Hematopoietic multipotent progenitor cell treated with erythropoietin and hydrocortisone succinate and interleukin-3 and kit ligand, for 8 days (in vitro differentiated cells): Measurements from ENCODE around the gene MCTP1.
A peak's percentile ranks its signal among the peaks of the same experiment; 100 is the strongest.

Experiments
- DNase-seq: peaks from one replicate; pipeline ENCODE4 v3.0.0-alpha.2; 2015

MCTP1 gene

GRCh38 chr5:94793816-94794198 is 491.1 kb downstream of the MCTP1 start:
- no peak for DNase-seq

- DNase-seq: peak; percentile 9
Measured at GRCh38 chr5:94793113-94793815, 491.6 kb downstream of the MCTP1 start.

GRCh38 chr5:94791829-94792228 is 493.1 kb downstream of the MCTP1 start:
- DNase-seq: no peak

DNA sequence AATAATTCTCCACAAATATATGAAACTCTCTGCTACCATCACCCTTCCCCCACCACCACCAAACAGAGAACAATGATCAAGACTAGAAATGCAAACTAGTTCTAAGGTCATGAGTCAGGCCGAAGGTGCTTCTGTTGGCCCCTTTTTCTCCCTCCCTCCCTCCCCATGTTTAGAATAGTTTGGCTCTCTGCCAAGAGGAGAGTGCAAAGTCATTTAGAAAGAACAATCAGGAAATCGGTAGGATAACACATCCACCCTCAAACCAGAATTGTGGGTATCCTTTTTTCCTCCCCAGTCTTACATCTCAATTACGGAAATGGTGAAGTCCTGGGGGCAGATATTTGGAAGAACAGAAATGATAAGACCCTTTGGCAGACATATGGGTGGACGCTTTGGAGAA is 496.4 kb downstream of the MCTP1 start:
- DNase-seq: no peak

- DNase-seq: no peak
Measured at GRCh38 chr5:94784536-94785505, 500.1 kb downstream of the MCTP1 start.

GRCh38 chr5:94782383-94782782 is 502.5 kb downstream of the MCTP1 start:
- no peak for DNase-seq

- no peak for DNase-seq
Measured at GRCh38 chr5:94779684-94780083, 505.2 kb downstream of the MCTP1 start.

- DNase-seq: no peak
Measured at GRCh38 chr5:94778732-94779131, 506.2 kb downstream of the MCTP1 start.

GRCh38 chr5:94778299-94778698 is 506.6 kb downstream of the MCTP1 start:
- DNase-seq: no peak

GRCh38 chr5:94777056-94777880 is 507.6 kb downstream of the MCTP1 start:
- DNase-seq: no peak

DNA sequence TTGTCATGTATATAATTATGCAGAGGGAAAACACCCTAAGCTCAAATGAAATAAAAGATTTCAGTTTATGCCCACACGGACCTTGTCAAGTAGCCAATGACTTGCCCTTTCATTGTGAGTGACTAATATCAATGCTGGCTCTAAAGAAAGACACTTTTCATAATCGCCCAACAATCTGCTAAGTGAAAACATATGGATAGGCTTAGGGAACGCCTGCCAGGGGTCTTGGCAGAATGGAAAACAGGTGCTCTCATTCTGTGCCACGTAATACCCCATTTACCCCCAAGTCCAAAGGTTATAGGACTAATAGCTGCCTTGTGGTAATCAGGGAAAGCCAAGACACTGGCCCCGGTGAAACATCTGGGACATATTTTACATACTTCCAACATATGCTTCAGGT is 508.7 kb downstream of the MCTP1 start:
- DNase-seq: no peak

- DNase-seq: no peak
Measured at GRCh38 chr5:94775088-94775487, 509.8 kb downstream of the MCTP1 start.

DNA sequence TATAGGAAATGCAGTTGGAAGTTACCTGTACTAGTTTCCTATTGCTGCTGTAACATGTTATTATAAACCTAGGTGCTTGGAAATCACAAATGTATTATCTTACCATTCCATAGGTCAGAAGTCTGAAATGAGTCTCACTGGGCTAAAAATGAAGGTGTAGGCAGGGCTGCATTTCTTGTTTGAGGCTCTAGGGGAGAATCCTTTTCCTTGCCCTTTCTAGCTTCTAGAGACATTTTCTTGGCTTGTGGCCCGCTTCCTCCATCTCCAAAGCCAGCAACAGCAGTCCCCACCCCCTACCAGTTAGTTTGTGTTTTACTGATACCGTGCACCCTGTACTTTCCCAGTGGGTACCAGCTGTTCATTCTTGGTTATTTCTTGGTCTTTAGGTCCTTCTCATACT is 513.2 kb downstream of the MCTP1 start:
- DNase-seq: peak; percentile 13

DNA sequence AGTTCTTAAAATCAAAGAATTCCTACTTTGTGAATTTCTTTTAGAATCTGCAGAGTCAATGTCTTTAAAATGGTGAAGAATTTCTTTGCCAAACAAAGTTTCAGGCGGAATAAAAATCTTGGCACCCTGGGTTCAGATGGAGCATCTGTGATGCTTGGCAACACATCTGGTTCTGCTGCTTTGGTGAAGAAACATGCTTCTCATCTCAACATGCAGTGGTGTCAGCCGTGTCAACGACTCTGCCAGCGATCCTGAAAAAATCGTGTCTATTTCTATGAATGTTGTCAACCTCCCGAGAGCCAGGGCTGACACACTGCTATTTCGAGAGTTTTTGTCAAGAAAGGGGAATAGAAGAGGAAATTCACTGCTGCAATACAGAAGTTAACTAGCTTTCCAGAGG is 514.9 kb downstream of the MCTP1 start:
- no peak for DNase-seq

GRCh38 chr5:94761786-94762185 is 523.1 kb downstream of the MCTP1 start:
- DNase-seq: no peak

- no peak for DNase-seq
Measured at GRCh38 chr5:94761055-94761454, 523.8 kb downstream of the MCTP1 start.

- DNase-seq: no peak
Measured at GRCh38 chr5:94759961-94760360, 524.9 kb downstream of the MCTP1 start.

DNA sequence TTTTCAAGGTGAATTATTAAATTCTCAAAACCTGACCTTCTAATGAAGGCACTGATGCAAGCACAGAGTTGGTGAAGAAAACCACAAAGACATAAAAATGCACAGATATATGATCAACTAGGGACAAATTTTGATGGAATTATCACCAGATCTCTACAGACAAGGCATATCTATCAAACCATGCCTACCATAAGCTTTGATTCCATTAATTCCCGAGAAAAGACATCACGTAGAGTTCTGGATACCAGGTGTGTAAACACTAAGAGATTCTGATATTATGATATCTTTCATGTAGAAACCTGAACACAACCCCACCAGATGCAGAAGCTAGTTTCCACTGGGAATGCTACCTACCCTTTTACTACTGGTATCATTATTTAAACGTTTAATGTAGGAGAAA is 525.9 kb downstream of the MCTP1 start:
- DNase-seq: no peak

DNA sequence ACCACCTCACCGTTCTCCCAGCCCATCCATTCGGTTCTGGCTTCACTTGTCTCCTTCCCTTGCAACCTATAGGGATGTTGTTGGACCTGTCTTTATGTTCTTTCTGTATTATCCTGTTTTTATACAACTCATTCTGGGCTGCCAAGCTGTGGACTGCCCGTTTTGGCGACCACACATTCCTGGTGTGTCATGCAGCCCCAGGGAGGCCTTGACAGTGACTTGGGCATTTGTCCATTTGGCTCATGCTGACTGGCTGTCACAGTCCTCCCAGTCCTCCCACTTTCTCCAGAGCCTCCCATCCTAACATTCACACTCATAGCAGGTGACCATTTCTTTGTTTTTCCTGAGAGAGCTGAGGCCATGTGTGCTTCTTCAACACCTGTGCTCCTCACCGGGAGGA is 530.1 kb downstream of the MCTP1 start:
- no peak for DNase-seq

- DNase-seq: no peak
Measured at GRCh38 chr5:94751460-94751859, 533.4 kb downstream of the MCTP1 start.

- no peak for DNase-seq
Measured at GRCh38 chr5:94750681-94751080, 534.2 kb downstream of the MCTP1 start.

- DNase-seq: no peak
Measured at GRCh38 chr5:94749042-94749441, 535.9 kb downstream of the MCTP1 start.

DNA sequence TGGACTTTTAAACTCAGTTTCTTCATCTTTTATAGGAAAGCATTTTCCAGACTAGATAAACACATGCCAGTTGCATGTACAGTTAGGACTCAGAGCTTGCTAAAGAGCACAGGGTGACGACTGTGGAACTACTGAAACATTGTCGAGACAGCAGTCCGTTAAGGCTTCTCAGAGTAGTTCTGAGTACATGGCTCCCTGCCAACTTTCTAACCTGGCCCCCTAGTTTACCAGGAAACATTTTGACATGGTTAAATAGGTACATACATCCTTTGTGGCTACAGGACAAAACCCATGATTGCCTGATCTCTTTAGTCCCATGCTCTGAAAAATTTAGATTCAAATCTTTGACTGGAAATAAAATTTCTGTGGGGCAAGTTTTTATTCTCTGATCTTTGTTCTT is 536.7 kb downstream of the MCTP1 start:
- no peak for DNase-seq
